HEK293T (cell line): Measurements from ENCODE around the gene C2CD2.

Experiments
- CTCF ChIA-PET: fragments of 350-600 bp; formaldehyde crosslinking; extraction: SDS; loops from one replicate; lab custom pipeline; 2021; ENCODE audit warnings: antibody characterized with exemption, inconsistent platforms; lab: Yijun Ruan, JAX
- POLR2A ChIA-PET: fragments of 350-600 bp; formaldehyde crosslinking; extraction: SDS; loops from one replicate; lab custom pipeline; 2020; ENCODE audit warnings: antibody characterized with exemption, inconsistent platforms; lab: Yijun Ruan, JAX
- DNase-seq: peaks from one replicate; pipeline ENCODE4 v3.0.0; 2012; ENCODE audit warnings: mixed read lengths; ENCODE audit errors: extremely low spot score
- ARNT ChIP-seq: fragments of 450-650 bp; IDR thresholded peaks from 2 replicates; pipeline ENCODE4 v1.6.1; 2017; ENCODE audit warnings: mild to moderate bottlenecking
- BHLHE40 ChIP-seq: fragments of 450-650 bp; IDR thresholded peaks from 2 replicates; pipeline ENCODE4 v1.6.1; 2016; ENCODE audit warnings: mild to moderate bottlenecking, moderate library complexity, borderline replicate concordance
- CTBP1 ChIP-seq: fragments of 450-650 bp; IDR thresholded peaks from 2 replicates; pipeline ENCODE4 v1.6.1; 2016; ENCODE audit warnings: borderline replicate concordance
- ELF4 ChIP-seq: fragments of 450-650 bp; IDR thresholded peaks from 2 replicates; pipeline ENCODE4 v1.6.1; 2017; ENCODE audit warnings: antibody characterized with exemption
- FOXA1 ChIP-seq: fragments of 450-650 bp; IDR thresholded peaks from 2 replicates; pipeline ENCODE4 v1.6.1; 2016; ENCODE audit warnings: mild to moderate bottlenecking
- FOXK2 ChIP-seq: fragments of 450-650 bp; IDR thresholded peaks from 2 replicates; pipeline ENCODE4 v1.6.1; 2016; ENCODE audit warnings: mild to moderate bottlenecking
- FOXM1 ChIP-seq: fragments of 450-650 bp; IDR thresholded peaks from 2 replicates; pipeline ENCODE4 v1.6.1; 2017; ENCODE audit warnings: mild to moderate bottlenecking, borderline replicate concordance
- HDGF ChIP-seq: fragments of 450-650 bp; IDR thresholded peaks from 2 replicates; pipeline ENCODE4 v1.6.1; 2017; ENCODE audit warnings: antibody characterized with exemption, borderline replicate concordance
- L3MBTL2 ChIP-seq: fragments of 450-650 bp; conservative IDR thresholded peaks from 2 replicates; pipeline ENCODE4 v1.6.1; 2016; ENCODE audit warnings: mild to moderate bottlenecking
- LEF1 ChIP-seq: fragments of 450-650 bp; IDR thresholded peaks from 2 replicates; pipeline ENCODE4 v1.6.1; 2017; ENCODE audit warnings: mild to moderate bottlenecking, borderline replicate concordance
- NFRKB ChIP-seq: fragments of 450-650 bp; IDR thresholded peaks from 2 replicates; pipeline ENCODE4 v1.6.1; 2016; ENCODE audit warnings: mild to moderate bottlenecking, moderate library complexity
- PKNOX1 ChIP-seq: fragments of 450-650 bp; IDR thresholded peaks from 2 replicates; pipeline ENCODE4 v1.6.1; 2016
- SP1 ChIP-seq: fragments of 450-650 bp; IDR thresholded peaks from 2 replicates; pipeline ENCODE4 v1.6.1; 2017
- SUZ12 ChIP-seq: fragments of 450-650 bp; IDR thresholded peaks from 2 replicates; pipeline ENCODE4 v1.6.1; 2016; ENCODE audit warnings: mild to moderate bottlenecking
- TARDBP ChIP-seq: fragments of 450-650 bp; IDR thresholded peaks from 2 replicates; pipeline ENCODE4 v1.6.1; 2016
- ZNF384 ChIP-seq: fragments of 450-650 bp; IDR thresholded peaks from 2 replicates; pipeline ENCODE4 v1.6.1; 2016

Gene C2CD2

GRCh38 chr21:41985662-41986416, 32.0 kb upstream of the C2CD2 start:
- ChIA-PET POLR2A (no interaction called here), CTCF (interaction anchor here (0.6 to 0.7 kb wide), 2 partner anchors 16 to 21 kb away, joined by 3 read pairs; no protein-coding TSS in a partner anchor)
- TF ChIP-seq SP1 = no peak
- TF ChIP-seq FOXM1 = no peak
- TF ChIP-seq NFRKB = no peak
- no peak for TF ChIP-seq TARDBP
- no peak for TF ChIP-seq L3MBTL2
- DNase-seq = no peak

GRCh38 chr21:41983229-41983628, 29.4 kb upstream of the C2CD2 start:
- ChIA-PET CTCF (no interaction called here), POLR2A (no interaction called here)
- no peak for DNase-seq
- TF ChIP-seq FOXM1 (no peak), PKNOX1 (no peak), LEF1 (no peak), CTBP1 (no peak), L3MBTL2 (no peak), SP1 (no peak)

GRCh38 chr21:41980561-41980960, 26.7 kb upstream of the C2CD2 start:
- TF ChIP-seq TARDBP (no peak), CTBP1 (no peak), ARNT (no peak), HDGF (no peak), NFRKB (no peak), PKNOX1 (no peak), SP1 (no peak), FOXM1 (no peak), ELF4 (no peak), FOXK2 (no peak), LEF1 (no peak), ZNF384 (no peak), SUZ12 (no peak), BHLHE40 (no peak), L3MBTL2 (no peak), FOXA1 (no peak)
- no peak for DNase-seq
- ChIA-PET CTCF (interaction anchor here (0.6 kb wide), 1 partner anchor 21 kb away, joined by 10 read pairs; no protein-coding TSS in a partner anchor), POLR2A (interaction anchor here (1.4 kb wide), 1 partner anchor 12 kb away, joined by 3 read pairs; no protein-coding TSS in a partner anchor)

GRCh38 chr21:41979751-41980369, 26.0 kb upstream of the C2CD2 start:
- TF ChIP-seq SUZ12 = no peak
- TF ChIP-seq ELF4 = no peak
- TF ChIP-seq SP1 = no peak
- no peak for TF ChIP-seq ARNT
- TF ChIP-seq BHLHE40 = no peak
- TF ChIP-seq TARDBP = no peak
- no peak for TF ChIP-seq HDGF
- no peak for TF ChIP-seq FOXK2
- TF ChIP-seq ZNF384 = no peak
- TF ChIP-seq L3MBTL2 = no peak
- TF ChIP-seq FOXA1 = no peak
- TF ChIP-seq NFRKB = no peak
- TF ChIP-seq FOXM1 = no peak
- no peak for TF ChIP-seq PKNOX1

GRCh38 chr21:41979335-41979734, 25.5 kb upstream of the C2CD2 start:
- TF ChIP-seq TARDBP (no peak), SUZ12 (no peak), BHLHE40 (no peak), ARNT (no peak), ELF4 (no peak), HDGF (no peak), PKNOX1 (no peak), FOXK2 (no peak), L3MBTL2 (no peak), SP1 (no peak)
- DNase-seq = no peak
- ChIA-PET CTCF (no interaction called here), POLR2A (no interaction called here)

More at GRCh38 chr21:41979751-41980369, 26.0 kb upstream of the C2CD2 start:
- ChIA-PET POLR2A (interaction anchor here (1.4 kb wide), 1 partner anchor 11 kb away, joined by 3 read pairs; no protein-coding TSS in a partner anchor), CTCF (no interaction called here)
- DNase-seq = no peak
